GM12878 (cell line): ENCODE data around the gene DDX10.

Experiments used
- CEBPB ChIP-seq, 2 experiments: fragments of 150-350 bp in 1 of 2; IDR thresholded peaks; 2 replicates each; pipeline ENCODE4 v1.6.1; 2012 to 2014; ENCODE audit warnings: low read depth in 2 of 2, low read length in 2 of 2, borderline replicate concordance in 1 of 2, inconsistent platforms in 1 of 2
- TARDBP ChIP-seq: IDR thresholded peaks from 2 replicates; pipeline ENCODE4 v1.6.1; 2016; ENCODE audit warnings: borderline replicate concordance
- TF ChIP-seq, protein P1 (sequence below): IDR thresholded peaks from 2 replicates; pipeline ENCODE4 v1.6.1; 2012; ENCODE audit warnings: low read depth, low read length, improper control_type of control experiment

DNA sequence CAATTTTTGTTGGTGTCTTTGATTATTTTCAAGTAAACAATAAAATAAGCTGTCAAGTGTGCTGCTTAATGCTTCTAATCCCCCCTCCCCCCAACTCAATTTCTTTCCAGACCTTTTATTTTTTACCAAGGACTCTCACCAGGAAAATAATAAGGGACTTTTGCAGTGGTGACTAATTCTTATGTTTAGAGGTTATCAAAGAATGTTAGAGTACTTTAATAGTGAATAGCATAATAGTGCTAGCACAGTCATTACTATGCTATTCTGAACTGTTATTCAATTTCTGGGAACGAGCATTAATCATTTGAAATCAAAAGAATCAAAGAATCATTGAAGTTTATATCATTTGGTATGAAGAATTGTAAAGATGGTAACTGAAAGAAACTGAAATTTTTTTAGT lies 251.4 kb downstream of the DDX10 start:
- TF ChIP-seq, protein P1, sequence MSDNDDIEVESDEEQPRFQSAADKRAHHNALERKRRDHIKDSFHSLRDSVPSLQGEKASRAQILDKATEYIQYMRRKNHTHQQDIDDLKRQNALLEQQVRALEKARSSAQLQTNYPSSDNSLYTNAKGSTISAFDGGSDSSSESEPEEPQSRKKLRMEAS: no peak
- no peak for TF ChIP-seq CEBPB (IDR thresholded peaks at IDR 0.05; ENCODE audit: borderline replicate concordance in 1 of 2, low read depth in 2 of 2, low read length in 2 of 2)
- TF ChIP-seq TARDBP: no peak
